Vein endothelial cell (primary cell): ENCODE results near the gene PEX13. TPM values are rescaled to one million over a fixed set of nuclear protein-coding genes. Genes with fewer than 3 reads are reported as not detected.

ENCODE experiments used
- small RNA-seq: library from RNA; depleted of rRNA; stranded (forward); fragments of <200 nt; gene quantifications from one replicate; pipeline ENCODE3, GENCODE V24; 2012
- total RNA-seq: library from RNA; depleted of rRNA; stranded (reverse); fragments of >200 nt; gene quantifications from 2 replicates; pipeline ENCODE4 v1.2.3, GENCODE V29; 2012

The PEX13 gene
- 38.2 and 38.7 TPM in 2 replicates for total RNA-seq

GRCh38 chr2:61017556-61018317 lies at the start of gene PEX13, which contains the start of gene PUS10:
PEX13 (plus strand) TSS chr2:61017720; CDS start chr2:61017760, 40 bp downstream.
PUS10 (minus strand) TSS chr2:61018255; CDS start chr2:61011890, 6,365 bp downstream.

GRCh38 chr2:61065714-61066709 lies 48.5 kb downstream of the PEX13 start, which contains the start of gene SANBR:
SANBR (plus strand) TSS chr2:61065871; CDS start chr2:61070351, 4,480 bp downstream.

Small RNA genes within 50 kb of the gene (small RNA-seq; reads per million reads assigned to genes)
- gene RNA5SP95: not detected

Other genes with a start within 250 kb of the PEX13 start
- 13.4 and 18.2 TPM in 2 replicates for gene REL, start 136.1 kb upstream of the PEX13 start, total RNA-seq
- gene PUS10, start 535 bp downstream of the PEX13 start, total RNA-seq: 7.8 and 12.5 TPM in 2 replicates
- 14.0 and 14.9 TPM in 2 replicates for gene SANBR, start 48.2 kb downstream of the PEX13 start, total RNA-seq
- 1.3 and 5.9 TPM in 2 replicates for gene C2orf74, start 144.5 kb downstream of the PEX13 start, total RNA-seq